ENCODE results near the gene ZNF451.

Gene ZNF451

GRCh38 chr6:57162516-57162915 is 72.5 kb downstream of the ZNF451 start:
- no peak for DNase-seq

GRCh38 chr6:57163956-57164355 is 74.0 kb downstream of the ZNF451 start:
- no peak for DNase-seq

- DNase-seq, result no peak
These were observed 75.1 kb downstream of the ZNF451 start for GRCh38 chr6:57165080-57165479.

- peak; percentile 78 for DNase-seq
These were observed 82.4 kb downstream of the ZNF451 start, which contains the start of gene BAG2 for GRCh38 chr6:57172136-57173055. Gene BAG2, plus strand, starts transcription at chr6:57172326. Its CDS starts 372 bp downstream, at chr6:57172698.

DNA sequence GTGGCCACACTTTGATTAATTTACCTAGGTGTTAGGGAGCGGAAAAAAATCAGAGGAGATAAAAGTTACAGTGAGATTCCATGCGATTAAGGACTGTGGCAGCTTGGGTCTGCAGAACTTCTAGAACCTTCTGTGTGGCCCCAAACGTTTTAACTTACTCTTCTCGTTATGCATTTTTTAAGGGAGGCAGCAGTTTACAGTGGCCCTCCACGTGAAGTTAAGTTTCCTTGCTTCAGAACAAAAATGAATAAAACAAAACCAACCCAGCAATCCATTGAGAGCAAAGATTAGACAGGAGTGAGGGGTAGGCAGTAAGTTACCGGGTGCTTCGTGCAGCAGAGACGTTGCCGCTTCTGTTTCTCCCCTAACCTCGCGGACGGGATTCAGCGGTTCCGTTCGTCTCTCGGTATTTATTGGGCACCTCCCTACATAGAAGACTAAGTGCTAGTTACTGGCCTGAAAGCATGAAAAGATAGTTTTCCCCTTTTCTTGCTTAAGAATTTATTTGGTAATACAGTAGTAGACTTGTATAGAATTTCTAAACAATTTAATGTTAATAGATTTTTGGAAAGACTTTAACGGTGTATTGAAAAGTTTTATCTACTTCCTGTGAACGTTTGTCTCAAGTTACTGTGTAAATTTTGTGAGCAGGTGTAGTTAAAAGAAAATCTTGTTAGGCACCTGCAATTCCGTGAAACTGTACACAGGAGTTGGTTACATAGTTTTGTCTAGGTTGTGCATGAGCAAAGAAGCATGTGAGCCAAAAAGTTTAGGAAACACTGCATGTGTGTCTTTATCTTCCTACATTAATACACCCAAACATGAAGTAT is 83.3 kb downstream of the ZNF451 start:
- no peak for DNase-seq

DNA sequence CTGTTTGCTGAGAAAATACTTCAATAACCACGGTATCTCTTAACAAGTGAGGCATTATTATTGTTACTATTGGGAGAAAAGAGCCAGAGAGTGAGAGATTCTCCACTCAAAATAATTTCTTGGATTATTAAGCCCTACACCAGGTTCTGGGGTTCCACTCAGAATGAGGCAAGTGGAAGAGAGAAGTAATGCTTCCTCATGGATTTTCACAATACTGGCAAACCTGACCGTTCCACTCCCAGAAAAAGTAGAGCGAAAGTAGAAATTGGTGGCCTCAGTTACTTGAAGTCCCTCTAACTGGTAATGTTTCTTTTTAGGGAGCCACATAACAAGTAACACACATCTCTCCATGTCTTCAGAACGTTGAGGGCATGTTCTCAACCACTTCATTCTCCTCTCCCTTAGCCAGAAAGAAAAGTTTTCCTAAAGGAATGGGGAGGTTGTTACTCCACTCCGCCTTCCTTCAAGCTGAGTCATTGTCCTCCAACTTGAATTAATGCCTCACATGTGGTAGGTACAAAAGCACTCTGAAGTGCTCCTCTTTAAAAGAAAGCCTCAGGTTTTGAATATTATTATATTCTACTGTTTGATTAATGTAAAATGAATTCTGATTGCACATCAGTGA is 84.0 kb downstream of the ZNF451 start:
- DNase-seq, result peak; percentile 2

GRCh38 chr6:57174511-57174907 is 84.5 kb downstream of the ZNF451 start:
- DNase-seq, result no peak

DNA sequence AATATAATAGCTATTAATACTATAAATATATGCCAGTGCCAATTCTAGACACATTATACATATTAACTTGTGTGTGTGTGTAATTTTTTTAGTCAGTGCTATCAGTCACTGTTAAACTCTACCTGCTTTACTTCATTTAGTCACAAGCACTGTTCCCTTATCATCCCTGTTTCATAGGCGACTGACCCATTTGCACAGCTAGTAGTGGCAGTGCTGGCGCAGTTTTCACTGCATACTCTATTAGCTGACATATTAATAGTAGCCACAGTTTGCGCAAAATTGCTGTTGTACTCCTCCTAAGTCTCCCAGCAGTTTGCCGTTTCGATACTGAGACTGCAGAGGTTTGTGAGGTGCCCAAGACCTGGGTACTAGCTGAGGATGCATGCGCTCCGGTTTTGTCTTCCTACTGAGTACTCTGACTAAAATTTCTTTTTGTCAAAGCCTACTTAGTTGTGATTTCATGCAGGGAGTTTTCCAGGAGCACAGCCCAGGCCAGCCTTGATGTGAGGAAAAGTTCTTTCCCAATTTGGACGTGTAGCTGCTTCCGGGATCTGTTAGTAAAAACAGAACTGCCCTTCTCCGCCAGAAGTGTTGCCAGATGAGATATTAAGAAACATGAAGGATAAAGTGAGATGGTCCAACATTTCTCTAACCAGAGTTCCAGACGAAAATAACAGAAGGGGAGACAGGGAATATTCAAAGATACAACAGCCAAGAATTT is 87.7 kb downstream of the ZNF451 start:
- no peak for DNase-seq

- no peak for DNase-seq
These were observed 90.6 kb downstream of the ZNF451 start for GRCh38 chr6:57180596-57180995.

DNA sequence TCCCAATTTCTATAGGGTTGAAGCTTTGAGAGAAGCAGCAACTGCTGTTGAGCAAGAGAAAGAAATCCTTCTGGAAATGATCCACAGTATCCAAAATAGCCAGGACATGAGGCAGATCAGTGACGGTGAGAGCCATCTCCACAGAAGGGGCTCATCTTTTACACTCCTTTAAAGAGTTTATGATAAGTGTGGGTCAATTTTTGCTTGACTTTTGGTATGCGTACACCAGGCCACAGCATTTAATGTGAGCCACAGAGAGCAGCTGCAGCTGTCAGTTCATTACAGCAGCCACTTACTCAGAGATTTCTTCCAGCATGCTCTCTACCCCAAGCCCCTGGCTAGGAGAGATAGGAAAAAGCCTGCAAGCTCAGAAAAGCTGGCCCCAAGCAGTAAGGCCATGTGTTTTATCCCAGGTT is 92.0 kb downstream of the ZNF451 start:
- DNase-seq, result no peak

DNA sequence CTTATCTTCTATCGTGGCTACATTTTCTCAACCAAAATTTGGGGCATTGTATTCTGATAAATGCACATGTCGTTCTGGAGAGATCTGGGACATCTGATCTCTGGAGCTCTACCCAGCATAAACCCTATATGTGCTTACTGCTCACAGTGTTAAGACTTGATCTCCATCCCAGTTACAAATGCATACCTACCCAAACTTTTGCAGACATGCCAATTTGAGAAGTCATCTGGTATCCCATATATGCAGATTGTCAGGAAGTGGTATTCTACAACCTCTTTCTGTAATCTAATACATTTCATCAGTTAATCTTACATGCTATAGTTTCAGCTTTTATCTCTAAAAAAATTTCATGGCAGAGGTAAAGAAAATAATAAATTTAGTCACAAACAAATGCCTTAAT is 93.3 kb downstream of the ZNF451 start:
- DNase-seq, result no peak

- peak; percentile 5 for DNase-seq
These were observed 100.2 kb downstream of the ZNF451 start for GRCh38 chr6:57190140-57190539.

- DNase-seq, result no peak
These were observed 103.2 kb downstream of the ZNF451 start for GRCh38 chr6:57193177-57193576.

DNA sequence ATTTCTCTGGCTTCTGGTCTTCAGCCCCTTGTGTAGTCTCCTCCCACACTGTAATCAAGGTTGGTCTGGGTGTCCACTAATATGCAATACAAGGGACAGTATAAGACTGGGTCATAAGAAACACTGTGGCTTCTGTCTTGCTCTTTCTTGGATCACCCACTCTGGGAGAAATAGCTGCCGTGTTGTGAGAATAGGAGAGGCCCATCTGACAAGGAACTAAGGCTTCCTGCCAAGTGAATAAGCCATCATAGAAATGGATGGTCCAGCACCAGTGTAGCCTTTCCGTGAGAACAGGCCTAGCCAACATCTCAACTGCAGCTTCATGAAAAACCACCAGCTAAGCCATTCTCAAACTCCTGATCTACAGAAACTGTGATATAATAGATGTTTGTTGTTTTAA is 105.5 kb downstream of the ZNF451 start:
- no peak for DNase-seq

- no peak for DNase-seq
These were observed 109.1 kb downstream of the ZNF451 start for GRCh38 chr6:57198926-57199636.

DNA sequence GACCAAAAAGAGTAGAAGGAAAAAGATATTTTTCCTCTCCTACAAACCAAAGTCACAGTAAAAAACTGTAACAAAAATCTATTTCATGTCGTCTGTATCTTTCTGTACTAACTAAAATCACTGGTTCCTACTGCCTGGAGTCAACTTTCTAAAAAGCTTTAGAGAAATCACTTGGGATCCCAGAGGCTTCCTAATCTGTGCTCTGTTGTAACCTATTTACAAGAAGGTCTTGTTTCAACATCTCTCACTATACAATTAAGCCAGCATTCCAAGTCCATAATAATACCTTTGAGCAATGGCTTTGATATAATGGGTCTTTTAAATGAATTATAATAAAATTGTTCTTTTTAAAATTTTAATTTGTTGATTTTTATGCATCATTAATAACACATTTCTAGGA is 111.7 kb downstream of the ZNF451 start:
- DNase-seq, result no peak

GRCh38 chr6:57205550-57206328 is 115.8 kb downstream of the ZNF451 start:
- DNase-seq, result no peak

DNA sequence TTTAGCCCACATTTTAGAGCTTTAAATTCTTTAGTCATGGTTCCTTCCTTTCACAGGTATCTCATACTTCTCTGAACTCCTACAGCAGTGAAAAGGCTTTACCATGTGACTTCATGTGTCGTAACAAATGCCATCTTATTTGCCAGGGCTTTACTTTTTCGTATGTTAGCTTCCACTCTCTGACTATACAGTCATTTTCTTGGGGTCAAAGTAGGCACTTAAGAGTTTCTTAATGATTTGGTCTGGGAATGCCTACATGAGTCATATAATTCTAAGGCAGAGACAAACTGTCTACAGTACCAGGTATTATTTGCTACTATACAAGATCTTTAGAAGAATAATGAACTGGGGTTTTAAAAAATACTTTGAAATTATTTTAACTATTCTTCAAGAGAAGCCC is 117.2 kb downstream of the ZNF451 start:
- no peak for DNase-seq

- no peak for DNase-seq
These were observed 117.9 kb downstream of the ZNF451 start for GRCh38 chr6:57207872-57208271.

DNA sequence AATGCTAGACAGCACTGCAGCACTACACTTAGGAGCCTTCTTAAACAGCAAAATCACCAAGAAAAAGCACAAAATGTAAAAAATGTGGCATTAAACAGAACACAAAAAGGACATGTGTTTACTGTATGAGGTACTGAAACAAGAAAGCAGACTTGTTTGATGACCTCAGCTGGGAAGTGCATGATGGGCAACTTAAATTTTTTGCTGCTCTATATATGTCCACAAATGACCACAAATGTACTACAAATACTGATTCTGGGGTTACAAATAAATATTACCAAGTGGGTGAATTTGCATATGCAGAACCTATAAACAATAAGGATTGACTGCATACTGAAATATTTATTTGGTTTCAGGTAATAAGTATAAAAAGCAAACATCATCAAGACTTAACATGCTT is 119.0 kb downstream of the ZNF451 start:
- DNase-seq, result no peak

GRCh38 chr6:57210060-57210459 is 120.1 kb downstream of the ZNF451 start:
- DNase-seq, result no peak

Data from midbrain (tissue), 1 donor.